GM19035 (cell line): ENCODE data around the gene MCL1.
"Not testable (repeated sequence)": the region's sequence is repeated elsewhere in the genome, so short reads cannot be mapped to it uniquely, and the experiment has no call there.

Experiments used
- ATAC-seq: cut with Tn5 transposase; IDR thresholded peaks from one replicate; pipeline ENCODE4 v1.9.1; 2021; ENCODE audit not compliant: unreplicated experiment

The MCL1 gene

GRCh38 chr1:150603711-150604110 is 24.3 kb upstream of the MCL1 start:
- ATAC-seq = no peak

GRCh38 chr1:150602372-150602771 is 23.0 kb upstream of the MCL1 start:
- ATAC-seq = not testable (repeated sequence)

GRCh38 chr1:150601540-150601939 is 22.1 kb upstream of the MCL1 start:
- no peak for ATAC-seq

- ATAC-seq = not testable (repeated sequence)
Observed at GRCh38 chr1:150598346-150598745, 18.9 kb upstream of the MCL1 start.

GRCh38 chr1:150596976-150597375 is 17.6 kb upstream of the MCL1 start:
- no peak for ATAC-seq

GRCh38 chr1:150596095-150596892 is 16.9 kb upstream of the MCL1 start:
- no peak for ATAC-seq

DNA sequence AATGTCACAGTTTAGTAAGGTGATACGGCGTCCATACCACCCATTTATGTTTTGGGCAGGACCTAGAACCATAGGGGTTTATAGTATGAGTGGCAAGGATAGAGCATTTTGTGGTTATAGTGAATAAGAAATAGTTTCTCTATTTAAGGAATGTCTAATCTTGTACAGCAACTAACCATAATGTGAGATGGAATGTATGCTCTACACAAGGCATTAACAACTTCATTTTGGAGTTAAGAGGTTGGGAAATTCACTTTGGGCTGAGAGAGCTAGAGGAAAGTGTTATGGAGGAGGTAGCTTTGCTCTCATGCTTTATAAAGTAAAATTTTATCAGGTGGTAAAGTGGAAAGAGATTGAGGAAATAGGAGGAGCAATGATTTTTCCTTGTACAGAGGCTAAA is 3.0 kb upstream of the MCL1 start:
- no peak for ATAC-seq

DNA sequence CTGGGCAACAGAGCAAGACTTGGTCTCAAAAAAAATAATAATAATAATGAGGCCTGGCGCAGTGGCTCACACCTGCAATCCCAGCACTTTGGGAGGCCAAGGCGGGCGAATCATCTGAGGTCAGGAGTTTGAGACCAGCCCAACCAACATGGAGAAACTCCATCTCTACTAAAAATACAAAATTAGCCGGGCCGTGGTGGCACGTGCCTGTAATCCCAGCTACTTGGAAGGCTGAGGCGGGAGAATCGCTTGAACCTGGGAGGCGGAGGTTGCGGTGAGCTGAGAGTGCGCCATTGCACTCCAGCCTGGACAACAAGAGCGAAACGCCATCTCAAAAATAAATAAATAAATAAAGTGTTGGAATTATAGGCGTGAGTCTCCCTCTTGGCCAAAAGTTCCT is 2.6 kb upstream of the MCL1 start:
- not testable (repeated sequence) for ATAC-seq

GRCh38 chr1:150581437-150581836 is 2.0 kb upstream of the MCL1 start:
- not testable (repeated sequence) for ATAC-seq

DNA sequence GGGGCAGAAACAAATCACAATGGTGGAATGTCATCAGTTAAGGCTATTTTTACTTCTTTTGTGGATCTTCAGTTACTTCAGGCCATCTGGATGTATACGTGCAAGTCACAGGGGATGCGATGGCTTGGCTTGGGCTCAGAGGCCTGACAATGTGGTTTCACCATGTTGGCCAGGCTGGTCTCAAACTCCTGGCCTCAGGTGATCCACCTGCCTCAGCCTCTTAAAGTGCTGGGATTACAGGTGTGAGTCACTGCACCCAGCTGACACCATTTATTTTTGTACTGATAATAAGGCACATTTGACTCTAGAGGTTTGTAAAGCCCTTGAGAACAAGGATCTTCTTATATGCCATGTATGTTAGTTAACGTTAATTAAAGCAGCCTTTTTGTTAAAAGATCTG is 1.6 kb upstream of the MCL1 start:
- not testable (repeated sequence) for ATAC-seq

DNA sequence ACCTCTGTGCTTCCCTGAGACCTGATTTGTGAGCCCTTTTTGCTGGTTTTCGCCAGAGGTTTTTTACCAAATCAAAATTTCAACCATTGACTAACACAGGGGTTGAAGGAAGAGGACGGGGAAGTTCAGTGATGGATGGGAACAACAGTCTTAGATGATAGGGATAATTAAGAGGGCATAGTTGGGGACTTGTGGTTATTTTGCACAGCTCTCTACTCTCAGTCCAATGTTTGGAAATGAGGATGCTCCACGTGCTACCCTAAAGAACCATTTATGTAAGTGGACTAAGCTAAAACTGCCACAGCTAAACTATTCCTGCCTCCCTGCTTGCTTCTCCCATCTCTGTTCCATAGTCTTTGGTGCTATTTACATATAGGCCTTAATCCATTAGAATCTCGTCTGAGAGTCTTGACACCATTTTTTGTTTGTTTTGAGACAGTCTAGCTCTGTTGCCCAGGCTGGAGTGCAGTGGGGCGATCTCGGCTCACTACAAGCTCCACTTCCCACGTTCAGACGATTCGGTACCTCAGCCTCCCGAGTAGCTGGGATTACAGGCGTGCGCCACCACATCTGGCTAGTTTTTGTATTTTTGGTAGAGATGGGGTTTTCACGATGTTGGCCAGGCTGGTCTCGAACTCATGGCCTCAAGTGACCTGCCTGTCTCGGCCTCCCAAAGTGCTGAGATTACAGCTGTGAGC is 684 bp upstream of the MCL1 start:
- no peak for ATAC-seq

GRCh38 chr1:150578272-150579109 is 919 bp downstream of the MCL1 start:
- no peak for ATAC-seq

DNA sequence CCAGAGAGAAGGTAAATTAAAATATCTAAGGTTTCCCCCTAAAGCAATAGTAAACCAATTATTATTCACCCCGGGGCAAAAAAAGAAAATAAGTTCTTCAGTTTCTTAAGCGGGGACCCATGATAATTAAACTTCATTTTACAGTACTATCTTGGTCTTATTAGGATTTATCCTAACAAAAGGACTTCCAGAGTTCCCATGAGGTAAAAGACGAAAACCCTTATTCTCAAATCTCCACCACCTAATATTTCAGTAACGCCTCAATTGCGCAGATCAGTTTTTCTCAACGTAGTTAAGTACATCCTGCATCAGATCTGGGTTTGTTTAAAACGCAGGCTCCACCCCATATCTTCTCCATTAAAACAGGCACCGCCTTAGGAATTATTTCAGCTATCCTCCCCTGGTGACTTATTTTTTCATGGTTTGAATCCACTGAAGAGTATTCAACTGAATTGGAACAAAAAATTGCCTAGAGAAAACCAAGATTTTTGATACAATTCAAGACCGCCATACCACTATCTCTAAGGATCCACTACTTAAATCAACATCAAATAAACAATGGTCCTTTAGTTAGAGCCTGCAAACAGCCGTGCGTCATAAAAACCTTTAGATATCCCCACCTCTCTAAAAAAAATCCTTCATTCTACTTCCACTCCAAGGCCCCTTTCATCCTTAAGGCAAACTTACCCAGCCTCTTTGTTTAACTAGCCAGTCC is 1.7 kb downstream of the MCL1 start:
- no peak for ATAC-seq

DNA sequence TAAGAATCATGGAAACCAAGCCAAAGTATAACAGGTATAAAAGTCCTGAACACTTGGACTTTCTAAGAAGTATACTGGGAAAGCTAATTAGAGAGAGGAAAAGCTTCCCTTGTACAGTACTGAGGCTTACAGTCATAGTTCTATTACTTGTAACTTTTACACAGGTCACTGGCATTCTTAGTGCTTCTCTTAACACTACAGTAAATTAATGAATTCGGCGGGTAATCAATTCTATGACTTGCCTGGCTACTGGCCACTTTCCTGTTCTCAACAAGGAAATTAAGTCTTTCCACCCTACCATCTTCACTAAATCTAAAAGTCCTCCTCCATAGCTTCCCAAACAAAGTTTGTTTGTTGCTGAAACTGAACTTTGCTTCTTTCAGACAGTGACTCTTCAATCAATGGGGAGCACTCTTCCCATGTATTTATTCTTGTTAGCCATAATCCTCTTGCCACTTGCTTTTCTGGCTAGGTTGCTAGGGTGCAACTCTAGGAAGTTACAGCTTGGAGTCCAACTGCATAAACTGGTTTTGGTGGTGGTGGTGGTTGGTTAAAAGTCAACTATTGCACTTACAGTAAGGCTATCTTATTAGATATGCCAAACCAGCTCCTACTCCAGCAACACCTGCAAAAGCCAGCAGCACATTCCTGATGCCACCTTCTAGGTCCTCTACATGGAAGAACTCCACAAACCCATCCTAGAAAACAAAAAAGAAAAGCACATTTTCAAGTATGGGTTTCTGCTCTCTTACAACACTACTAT is 2.4 kb downstream of the MCL1 start:
- ATAC-seq = no peak

DNA sequence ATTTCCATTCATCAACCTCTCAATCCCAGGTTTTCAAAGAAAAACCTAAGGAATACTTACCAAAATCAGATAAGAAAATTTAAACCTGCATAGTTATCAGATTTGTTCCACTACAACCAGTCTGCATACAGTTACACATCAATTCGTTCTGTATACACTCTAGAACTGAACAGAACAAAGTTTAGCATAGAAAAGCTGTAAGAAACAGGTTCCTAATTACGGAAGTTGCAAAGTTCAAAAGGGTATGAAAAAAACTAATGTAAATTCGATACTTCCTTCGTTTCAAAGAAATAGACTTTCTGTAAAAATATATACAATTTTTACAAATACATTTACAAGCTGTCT is 3.1 kb downstream of the MCL1 start:
- no peak for ATAC-seq

DNA sequence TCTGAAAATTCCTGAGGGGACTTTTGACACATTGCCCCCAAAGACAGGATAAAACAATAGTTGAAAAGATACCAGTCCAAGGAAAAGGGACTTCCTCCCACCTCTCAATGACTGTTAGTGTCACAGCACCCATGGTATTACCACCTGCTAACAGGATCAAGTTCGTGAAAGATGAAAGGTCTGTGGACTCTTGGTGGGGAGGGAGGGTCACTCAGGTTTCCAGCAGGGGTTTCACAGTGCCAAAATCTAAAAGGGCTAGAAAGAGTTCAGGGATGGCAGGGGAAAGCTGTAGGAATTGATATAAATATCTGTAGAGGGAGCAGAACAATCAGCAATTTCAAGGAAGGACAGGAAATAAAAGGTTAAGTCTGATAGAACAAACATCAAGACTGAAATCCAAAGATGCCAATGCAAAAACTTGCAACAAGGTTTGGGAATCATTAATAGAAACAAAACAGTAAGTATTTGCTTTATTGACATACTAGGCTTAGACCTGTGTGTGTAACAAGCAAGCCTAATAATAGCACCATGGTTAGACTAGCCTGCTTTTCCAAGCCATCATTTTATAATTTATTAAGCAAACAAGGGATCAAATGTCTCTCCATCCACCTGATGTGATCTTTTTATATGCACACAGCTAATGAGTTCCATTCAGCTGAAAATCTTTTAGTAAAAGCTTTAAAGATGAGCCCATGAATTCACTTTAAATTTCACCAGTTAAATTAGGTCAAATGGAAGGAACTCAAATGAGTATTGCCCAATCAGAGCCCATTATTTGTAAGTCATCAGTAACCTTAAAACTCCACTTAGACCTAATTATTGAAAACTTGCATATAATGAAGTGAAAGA is 3.7 kb downstream of the MCL1 start:
- ATAC-seq = no peak

DNA sequence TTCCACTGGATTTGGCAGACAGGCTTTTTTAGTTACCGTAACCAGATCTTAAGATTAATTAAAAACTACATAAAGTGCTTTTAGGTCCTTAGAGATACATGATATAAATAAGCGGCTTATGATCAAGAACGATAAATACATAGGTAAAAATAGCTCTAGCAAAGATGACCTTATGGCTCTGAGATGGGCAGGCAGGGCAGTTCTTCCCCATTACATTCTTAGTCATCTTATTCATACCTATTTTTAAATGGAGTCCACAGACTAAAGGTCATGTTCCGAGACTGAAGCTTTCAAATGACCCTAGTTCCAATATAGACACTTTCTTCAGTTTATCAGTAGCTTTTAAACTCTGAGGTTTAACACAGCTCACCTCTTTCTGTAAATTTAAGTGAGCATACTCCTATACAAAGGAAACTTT is 4.3 kb downstream of the MCL1 start:
- ATAC-seq = no peak

GRCh38 chr1:150574260-150575071 is 4.9 kb downstream of the MCL1 start:
- ATAC-seq = no peak
